Uterus (tissue), 2 donors: ENCODE results near the gene COL18A1.
A peak's percentile ranks its signal among the peaks of the same experiment; 100 is the strongest.

ENCODE experiments used
- CTCF ChIP-seq, 4 experiments: fragments of 200-600 bp in 2 of 4; fragments of 450-650 bp in 2 of 4; sonication (generic) in 2 of 4; IDR thresholded peaks; one replicate each; pipeline ENCODE4 v1.5.1; 2016 to 2019; ENCODE audit warnings: antibody characterized with exemption in 4 of 4, mild to moderate bottlenecking in 2 of 4, moderate library complexity in 1 of 4
- POLR2A ChIP-seq, 2 donors: fragments of 450-650 bp; IDR thresholded peaks; one replicate each; pipeline ENCODE4 v1.6.1; 2016; ENCODE audit warnings: antibody characterized with exemption in 2 of 2, mild to moderate bottlenecking in 1 of 2, moderate library complexity in 1 of 2

- TF ChIP-seq CTCF (IDR thresholded peaks at IDR 0.05) (peak; percentile 94 to 99 (median 98)), POLR2A (IDR thresholded peaks at IDR 0.05) (peak in 1 of 2 donors; percentile 39)
Observed at GRCh38 chr21:45439161-45439872, 34.4 kb downstream of the COL18A1 start.
